Caco-2 (cell line): ENCODE results near the gene KLF13. TPM values are rescaled to one million over a fixed set of nuclear protein-coding genes. Genes with fewer than 3 reads are reported as not detected.

ENCODE experiments used
- BruUV-seq: library from RNA; stranded (reverse); fragments of 400-500 nt; replicated peaks from 2 replicates; lab custom pipeline; 2021; lab: Mats Ljungman, UMichigan
- CTCF ChIA-PET: fragments of 300-600 bp; sonication (Branson Sonifier 250); formaldehyde crosslinking; loops from one replicate; lab custom pipeline; 2022; ENCODE audit warnings: antibody characterized with exemption; lab: Charles Lee
- POLR2A ChIA-PET: fragments of 300-600 bp; sonication (Branson Sonifier 250); formaldehyde crosslinking; loops from one replicate; lab custom pipeline; 2022; ENCODE audit warnings: antibody characterized with exemption; lab: Charles Lee
- DNase-seq, 2 experiments: peaks; one replicate each; pipeline versions ENCODE4 v3.0.0 to v3.0.0-alpha.2; 2020 to 2022
- H3K27me3 ChIP-seq: replicated peaks from 2 replicates; pipeline ENCODE4 v1.6.0; 2011; ENCODE audit warnings: low read length; ENCODE audit not compliant: control insufficient read depth, insufficient read depth
- H3K36me3 ChIP-seq: 2 replicates; pipeline ENCODE4 v1.5.1; 2011; ENCODE audit warnings: low read length; ENCODE audit not compliant: control insufficient read depth, insufficient read depth
- H3K4me1 ChIP-seq: fragments of 250-450 bp; sonication (Bioruptor Pico); 2 replicates; pipeline ENCODE4 v1.5.1; 2020; ENCODE audit warnings: mild to moderate bottlenecking
- H3K4me3 ChIP-seq: 2 replicates; pipeline ENCODE4 v1.5.1; 2011; ENCODE audit warnings: low read depth, mild to moderate bottlenecking, control low read depth, low read length
- H3K9me3 ChIP-seq: fragments of 250-450 bp; sonication (Bioruptor Pico); 2 replicates; pipeline ENCODE4 v1.5.1; 2020; ENCODE audit warnings: mild to moderate bottlenecking, moderate library complexity
- H3K27ac Mint-ChIP-seq: one replicate; pipeline ENCODE4 v1.8.0; 2022; ENCODE audit warnings: mixed read lengths; ENCODE audit not compliant: unreplicated experiment
- H3K27me3 Mint-ChIP-seq: one replicate; pipeline ENCODE4 v1.8.0; 2022; ENCODE audit warnings: mixed read lengths; ENCODE audit not compliant: insufficient read depth, unreplicated experiment
- H3K36me3 Mint-ChIP-seq: one replicate; pipeline ENCODE4 v1.8.0; 2022; ENCODE audit warnings: mild to moderate bottlenecking, mixed read lengths; ENCODE audit not compliant: insufficient read depth, unreplicated experiment
- H3K4me1 Mint-ChIP-seq: one replicate; pipeline ENCODE4 v1.8.0; 2022; ENCODE audit warnings: low read depth, mixed read lengths; ENCODE audit not compliant: unreplicated experiment
- H3K4me3 Mint-ChIP-seq: one replicate; pipeline ENCODE4 v1.8.0; 2022; ENCODE audit warnings: mild to moderate bottlenecking, moderate library complexity, mixed read lengths; ENCODE audit not compliant: unreplicated experiment
- H3K9me3 Mint-ChIP-seq: one replicate; pipeline ENCODE4 v1.8.0; 2022; ENCODE audit warnings: mixed read lengths; ENCODE audit not compliant: unreplicated experiment
- intact Hi-C: fragments of 100-400 bp; cut with micrococcal nuclease; formaldehyde crosslinking; loops from one replicate; pipeline ENCODE4 v1.10.0; 2022; ENCODE audit not compliant: unreplicated experiment
- total RNA-seq: library from RNA; stranded (reverse); gene quantifications from 2 replicates; pipeline ENCODE4 v1.2.3, GENCODE V29; 2022
- TF ChIP-seq, protein P1 (sequence below), 2 experiments: fragments of 200-600 bp in 1 of 2; IDR thresholded peaks; 1 replicate in 1 of 2; 2 replicates in 1 of 2; pipeline versions ENCODE4 v1.5.1 to v1.8.0; 2011 to 2022; ENCODE audit warnings: antibody characterized with exemption in 1 of 2, control low read depth in 1 of 2, inconsistent platforms in 1 of 2, low read depth in 1 of 2, low read length in 1 of 2, mild to moderate bottlenecking in 1 of 2, moderate library complexity in 1 of 2; ENCODE audit not compliant: insufficient read depth in 1 of 2, severe bottlenecking in 1 of 2, unreplicated experiment in 1 of 2

KLF13 gene
- total RNA-seq, 1 experiment from 2014 or later = 18.8 TPM

- ChIA-PET CTCF (interaction anchor here (1.2 kb wide), 1 partner anchor 76 kb away, joined by 3 read pairs; no protein-coding TSS in a partner anchor), POLR2A (no interaction called here)
- Mint-ChIP-seq H3K27ac (no peak overlapping the region), H3K4me3 (no peak overlapping the region), H3K4me1 (no peaks in the 10 kb centered on the region), H3K27me3 (peaks cover 11% of the 10 kb centered on the region), H3K9me3 (peaks cover 12% of the 10 kb centered on the region), H3K36me3 (no peaks in the 10 kb centered on the region)
- no peak for DNase-seq
- Histone ChIP-seq H3K4me1 (no peaks in the 10 kb centered on the region), H3K9me3 (peaks cover 12% of the 10 kb centered on the region; the same call in 1 of the 2 replicates), H3K27me3 (no peaks in the 10 kb centered on the region; the same call in 1 of the 2 replicates), H3K4me3 (no peak overlapping the region), H3K36me3 (no peaks in the 10 kb centered on the region)
- intact Hi-C loops = no loop called here
- BruUV-seq = no TSS peak
- TF ChIP-seq, protein P1, sequence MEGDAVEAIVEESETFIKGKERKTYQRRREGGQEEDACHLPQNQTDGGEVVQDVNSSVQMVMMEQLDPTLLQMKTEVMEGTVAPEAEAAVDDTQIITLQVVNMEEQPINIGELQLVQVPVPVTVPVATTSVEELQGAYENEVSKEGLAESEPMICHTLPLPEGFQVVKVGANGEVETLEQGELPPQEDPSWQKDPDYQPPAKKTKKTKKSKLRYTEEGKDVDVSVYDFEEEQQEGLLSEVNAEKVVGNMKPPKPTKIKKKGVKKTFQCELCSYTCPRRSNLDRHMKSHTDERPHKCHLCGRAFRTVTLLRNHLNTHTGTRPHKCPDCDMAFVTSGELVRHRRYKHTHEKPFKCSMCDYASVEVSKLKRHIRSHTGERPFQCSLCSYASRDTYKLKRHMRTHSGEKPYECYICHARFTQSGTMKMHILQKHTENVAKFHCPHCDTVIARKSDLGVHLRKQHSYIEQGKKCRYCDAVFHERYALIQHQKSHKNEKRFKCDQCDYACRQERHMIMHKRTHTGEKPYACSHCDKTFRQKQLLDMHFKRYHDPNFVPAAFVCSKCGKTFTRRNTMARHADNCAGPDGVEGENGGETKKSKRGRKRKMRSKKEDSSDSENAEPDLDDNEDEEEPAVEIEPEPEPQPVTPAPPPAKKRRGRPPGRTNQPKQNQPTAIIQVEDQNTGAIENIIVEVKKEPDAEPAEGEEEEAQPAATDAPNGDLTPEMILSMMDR (IDR thresholded peaks at IDR 0.05; ENCODE audit: insufficient read depth in 1 of 2, low read depth in 1 of 2, low read length in 1 of 2, severe bottlenecking in 1 of 2, unreplicated experiment in 1 of 2) = no peak
These were observed 86.2 kb downstream of the KLF13 start for GRCh38 chr15:31412824-31413223.

- Histone ChIP-seq H3K36me3 (no peaks in the 10 kb centered on the region), H3K4me3 (no peak overlapping the region), H3K9me3 (peaks cover 7% of the 10 kb centered on the region), H3K27me3 (no peaks in the 10 kb centered on the region; the same call in 1 of the 2 replicates), H3K4me1 (no peaks in the 10 kb centered on the region)
- TF ChIP-seq, protein P1 (IDR thresholded peaks at IDR 0.05; ENCODE audit: insufficient read depth in 1 of 2, low read depth in 1 of 2, low read length in 1 of 2, severe bottlenecking in 1 of 2, unreplicated experiment in 1 of 2) = no peak
- no peak for DNase-seq
- H3K4me3 Mint-ChIP-seq = no peak overlapping the region
- no peak overlapping the region for H3K27ac Mint-ChIP-seq
- intact Hi-C loops = no loop called here
- H3K27me3 Mint-ChIP-seq = peaks cover 7% of the 10 kb centered on the region
- no TSS peak for BruUV-seq
- no peaks in the 10 kb centered on the region for H3K36me3 Mint-ChIP-seq
- no peaks in the 10 kb centered on the region for H3K4me1 Mint-ChIP-seq
- ChIA-PET POLR2A (no interaction called here), CTCF (no interaction called here)
- H3K9me3 Mint-ChIP-seq = peaks cover 15% of the 10 kb centered on the region
These were observed 88.6 kb downstream of the KLF13 start for GRCh38 chr15:31415201-31415600.

DNA sequence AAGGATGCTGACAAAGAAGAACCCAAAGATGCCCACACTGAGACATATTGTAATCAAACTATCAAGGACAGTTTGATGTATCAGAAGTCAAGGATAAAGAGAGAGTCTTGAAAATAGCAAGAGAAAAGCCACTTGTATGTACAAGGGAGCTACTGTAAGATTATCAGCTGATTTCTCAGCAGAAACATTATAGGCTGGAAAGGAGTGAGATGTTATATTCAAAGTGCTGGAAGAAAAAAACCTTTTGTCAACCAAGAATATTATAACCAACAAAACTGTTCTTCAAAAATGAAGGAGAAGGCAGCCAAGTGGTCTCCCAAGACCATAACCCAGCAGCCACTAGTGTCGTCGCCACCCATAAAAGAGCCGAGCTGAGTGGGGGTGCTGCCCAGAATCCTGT lies 93.2 kb downstream of the KLF13 start:
- H3K27me3 Mint-ChIP-seq = peaks cover 2% of the 10 kb centered on the region
- TF ChIP-seq, protein P1 (IDR thresholded peaks at IDR 0.05; ENCODE audit: insufficient read depth in 1 of 2, low read depth in 1 of 2, low read length in 1 of 2, severe bottlenecking in 1 of 2, unreplicated experiment in 1 of 2) = no peak
- no peaks in the 10 kb centered on the region for H3K4me1 ChIP-seq
- no TSS peak for BruUV-seq
- H3K4me3 Mint-ChIP-seq = no peak overlapping the region
- H3K27me3 ChIP-seq = no peaks in the 10 kb centered on the region; the same call in 1 of the 2 replicates
- POLR2A ChIA-PET = no interaction called here
- no peak overlapping the region for H3K4me3 ChIP-seq
- H3K27ac Mint-ChIP-seq = no peak overlapping the region
- intact Hi-C loops = no loop called here
- DNase-seq = no peak
- no peaks in the 10 kb centered on the region for H3K36me3 ChIP-seq
- no peaks in the 10 kb centered on the region for H3K36me3 Mint-ChIP-seq
- H3K9me3 ChIP-seq = peaks cover 13% of the 10 kb centered on the region
- no peaks in the 10 kb centered on the region for H3K4me1 Mint-ChIP-seq
- CTCF ChIA-PET = no interaction called here
- peaks cover 15% of the 10 kb centered on the region for H3K9me3 Mint-ChIP-seq
